Rectal smooth muscle tissue (tissue), 1 donor: ENCODE results near the gene FKBP5.
A peak's percentile ranks its signal among the peaks of the same experiment; 100 is the strongest.
"Not testable (repeated sequence)": the region's sequence is repeated elsewhere in the genome, so short reads cannot be mapped to it uniquely, and the experiment has no call there.

ENCODE experiments used
- H3K27ac ChIP-seq: one replicate; pipeline ENCODE4 v1.7.0; 2013; ENCODE audit warnings: low read depth, low read length, inconsistent platforms
- H3K27me3 ChIP-seq: one replicate; pipeline ENCODE4 v1.7.0; 2013; ENCODE audit warnings: low read length; ENCODE audit not compliant: control insufficient read depth, insufficient read depth
- H3K36me3 ChIP-seq: one replicate; pipeline ENCODE4 v1.7.0; 2013; ENCODE audit warnings: low read length; ENCODE audit not compliant: control insufficient read depth, insufficient read depth
- H3K4me1 ChIP-seq: one replicate; pipeline ENCODE4 v1.7.0; 2013; ENCODE audit warnings: low read length; ENCODE audit not compliant: control insufficient read depth, insufficient read depth
- H3K4me3 ChIP-seq: one replicate; pipeline ENCODE4 v1.7.0; 2013; ENCODE audit warnings: low read length
- H3K9ac ChIP-seq: one replicate; pipeline ENCODE4 v1.7.0; 2013; ENCODE audit warnings: low read length

The FKBP5 gene

DNA sequence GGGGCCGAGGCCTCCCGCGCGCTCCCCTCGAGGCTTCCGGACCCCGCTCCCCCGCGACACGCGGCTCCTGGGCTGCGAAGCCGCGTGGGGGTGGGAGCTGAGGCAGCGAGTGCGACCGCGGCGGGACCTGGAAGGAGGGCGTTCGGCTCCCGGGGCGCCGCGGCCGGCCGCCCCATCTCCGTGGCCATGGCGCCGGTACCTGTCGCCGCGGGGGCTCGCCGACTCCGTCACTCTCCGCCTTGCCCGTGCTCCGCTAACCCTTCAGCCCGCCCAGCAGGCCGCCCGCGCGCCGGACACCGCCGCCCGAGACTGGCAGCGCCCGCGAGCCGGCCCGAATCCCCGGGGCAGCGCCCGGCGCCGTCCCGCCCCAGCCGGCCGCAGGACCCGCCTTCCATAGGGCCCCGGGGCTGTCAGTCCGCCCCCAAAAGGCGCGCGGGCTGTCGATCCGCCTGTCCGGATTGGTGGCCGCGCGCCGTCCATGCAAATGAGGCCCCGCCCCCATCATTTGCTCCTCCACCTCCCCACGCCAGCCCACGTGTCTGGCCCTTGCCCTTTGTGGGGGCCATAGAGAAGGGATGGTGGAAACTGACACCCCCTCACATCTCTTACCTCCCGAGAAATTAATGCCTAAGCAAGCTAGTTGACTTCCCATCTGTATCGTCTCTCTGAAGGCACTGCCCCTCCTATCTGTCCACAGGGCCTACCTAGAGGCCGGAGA lies at the start of gene FKBP5:
Gene FKBP5 (minus strand): TSS at position 311 of the 718 bp plus-strand sequence. CDS start 46,091 bp downstream, outside the sequence.
- no peaks in the 10 kb centered on the region for H3K27me3 ChIP-seq

DNA sequence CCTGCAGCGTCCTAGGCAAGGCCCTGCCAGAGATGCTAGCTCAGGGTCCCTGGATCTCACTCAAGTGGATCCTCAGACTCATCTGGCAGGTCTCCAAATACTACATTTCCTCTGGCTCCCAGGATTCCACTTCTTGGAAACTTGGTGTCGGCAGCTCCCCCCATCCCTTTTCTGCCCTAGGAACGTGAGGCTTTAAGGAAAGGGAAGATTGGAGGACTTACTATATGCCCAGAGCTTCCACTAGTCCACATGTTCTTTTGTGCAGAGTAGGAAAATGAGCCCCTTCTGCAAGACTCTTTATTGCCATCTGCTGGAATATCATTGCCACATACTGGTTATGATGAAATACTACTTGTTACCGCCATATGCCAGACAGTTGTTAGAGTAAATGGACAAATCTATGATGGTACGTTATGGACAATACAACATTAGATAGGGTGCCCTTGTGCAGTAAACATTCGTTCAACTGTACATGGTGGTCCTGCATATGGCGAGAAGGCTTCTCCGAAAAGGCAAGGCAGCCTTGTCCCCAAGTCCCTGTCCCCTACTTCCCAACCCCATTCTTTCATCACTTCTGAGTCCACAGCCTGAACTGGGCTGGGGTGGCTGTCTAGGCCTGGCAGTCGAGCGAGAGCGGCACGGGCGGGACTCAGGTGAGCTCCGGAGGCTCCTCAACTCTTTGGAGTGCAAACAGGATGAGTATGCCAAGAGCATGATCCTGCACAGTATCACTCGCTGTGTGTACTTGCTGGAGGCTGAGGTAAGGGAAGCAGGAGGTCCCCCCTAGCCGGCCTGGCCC lies 48.9 kb upstream of the FKBP5 start:
- peaks cover 3% of the 10 kb centered on the region for H3K4me1 ChIP-seq
- no peak overlapping the region for H3K4me3 ChIP-seq
- no peak overlapping the region for H3K27ac ChIP-seq
- H3K27me3 ChIP-seq, result no peaks in the 10 kb centered on the region
- H3K9ac ChIP-seq, result no peak overlapping the region
- no peaks in the 10 kb centered on the region for H3K36me3 ChIP-seq

More for the DNA sequence above, at the start of gene FKBP5:
- Histone ChIP-seq H3K9ac (peak within 1 kb of the TSS; percentile 91), H3K36me3 (no peaks in the 10 kb centered on the region), H3K27ac (peak within 1 kb of the TSS; percentile 96), H3K4me1 (no peaks in the 10 kb centered on the region), H3K4me3 (peak within 1 kb of the TSS; percentile 98)

DNA sequence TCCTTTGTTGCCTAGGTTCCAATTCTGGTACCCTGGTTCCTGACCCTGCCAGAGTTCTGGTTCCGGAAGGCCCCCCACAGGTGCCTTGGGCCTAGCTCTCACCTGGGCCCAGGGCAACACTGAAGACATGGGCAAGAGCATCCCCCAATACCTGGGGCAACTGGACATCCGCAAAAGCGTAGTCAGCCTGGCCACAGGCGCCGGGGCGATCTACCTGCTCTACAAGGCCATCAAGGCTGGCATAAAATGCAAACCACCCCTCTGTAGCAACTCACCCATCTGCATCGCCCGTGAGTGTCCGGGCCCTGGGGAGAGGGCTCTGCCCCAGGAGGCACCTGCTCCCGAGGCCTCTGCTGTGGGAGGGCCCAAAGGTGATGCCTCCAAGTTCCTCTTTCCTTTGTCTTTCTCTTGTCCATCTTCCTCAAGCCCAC lies 48.3 kb upstream of the FKBP5 start, which contains the start of gene ARMC12:
Gene ARMC12 (plus strand): TSS at position 51 of the 431 bp plus-strand sequence. CDS start 77 bp downstream, at position 128.
- no peak within 1 kb of the TSS for H3K27ac ChIP-seq
- no peak within 1 kb of the TSS for H3K9ac ChIP-seq
- no peak within 1 kb of the TSS for H3K4me3 ChIP-seq
- H3K36me3 ChIP-seq, result no peaks in the 10 kb centered on the region
- peaks cover 9% of the 10 kb centered on the region for H3K4me1 ChIP-seq
- no peaks in the 10 kb centered on the region for H3K27me3 ChIP-seq

DNA sequence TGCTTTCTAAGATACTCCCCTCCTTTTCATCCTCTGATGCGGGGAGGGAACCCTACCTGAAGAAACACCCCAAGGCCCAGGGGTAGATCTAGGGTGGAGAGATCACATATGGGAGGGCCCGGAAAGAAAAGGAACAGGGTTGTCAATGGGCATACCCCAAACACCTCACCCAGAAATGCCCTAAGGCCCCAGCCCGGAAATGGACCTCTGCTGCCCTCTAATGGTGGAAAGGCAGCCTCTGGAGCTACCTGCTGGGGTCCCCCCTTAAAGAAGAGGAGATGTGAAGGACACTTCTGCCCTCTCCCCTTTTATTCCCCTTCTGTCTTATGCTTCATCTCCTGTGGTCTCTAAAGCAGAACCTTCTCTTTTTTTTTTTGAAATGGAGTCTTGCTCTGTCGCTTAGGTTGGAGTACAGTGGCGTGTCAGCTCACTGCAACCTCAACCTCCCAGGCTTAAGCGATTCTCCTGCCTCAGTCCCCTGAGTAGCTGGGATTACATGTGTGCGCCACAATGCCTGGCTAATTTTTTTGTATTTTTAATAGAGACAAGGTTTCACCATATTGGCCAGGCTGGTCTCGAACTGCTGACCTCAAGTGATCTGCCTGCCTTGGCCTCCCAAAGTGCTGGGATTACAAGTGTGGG lies 47.7 kb upstream of the FKBP5 start:
- H3K27ac ChIP-seq, result no peak overlapping the region
- H3K36me3 ChIP-seq, result no peaks in the 10 kb centered on the region
- no peak overlapping the region for H3K9ac ChIP-seq
- no peak overlapping the region for H3K4me3 ChIP-seq
- H3K27me3 ChIP-seq, result no peaks in the 10 kb centered on the region
- H3K4me1 ChIP-seq, result peaks cover 9% of the 10 kb centered on the region

DNA sequence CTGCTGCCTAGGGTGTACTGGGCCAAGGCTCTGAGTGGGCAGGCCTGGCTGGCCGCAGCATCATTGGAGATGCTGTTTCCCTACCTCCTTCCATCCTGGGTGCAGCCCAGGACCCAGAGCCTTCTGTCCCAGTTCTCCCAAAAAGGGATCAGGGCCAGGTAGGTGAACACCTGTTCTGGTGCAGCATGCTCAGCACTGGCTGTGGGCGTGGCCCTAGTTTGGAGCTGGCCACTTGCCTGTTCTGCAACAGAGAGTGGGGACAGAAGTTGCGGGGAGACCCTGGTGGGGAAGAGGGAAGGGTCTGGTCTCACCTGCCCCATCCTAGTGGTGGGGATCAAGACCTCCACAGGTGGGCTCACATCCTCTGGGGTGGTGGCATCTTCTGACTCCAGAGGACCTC lies 46.7 kb upstream of the FKBP5 start:
- Histone ChIP-seq H3K9ac (no peak overlapping the region), H3K36me3 (no peaks in the 10 kb centered on the region), H3K27me3 (no peaks in the 10 kb centered on the region), H3K27ac (no peak overlapping the region), H3K4me1 (peaks cover 12% of the 10 kb centered on the region), H3K4me3 (no peak overlapping the region)

DNA sequence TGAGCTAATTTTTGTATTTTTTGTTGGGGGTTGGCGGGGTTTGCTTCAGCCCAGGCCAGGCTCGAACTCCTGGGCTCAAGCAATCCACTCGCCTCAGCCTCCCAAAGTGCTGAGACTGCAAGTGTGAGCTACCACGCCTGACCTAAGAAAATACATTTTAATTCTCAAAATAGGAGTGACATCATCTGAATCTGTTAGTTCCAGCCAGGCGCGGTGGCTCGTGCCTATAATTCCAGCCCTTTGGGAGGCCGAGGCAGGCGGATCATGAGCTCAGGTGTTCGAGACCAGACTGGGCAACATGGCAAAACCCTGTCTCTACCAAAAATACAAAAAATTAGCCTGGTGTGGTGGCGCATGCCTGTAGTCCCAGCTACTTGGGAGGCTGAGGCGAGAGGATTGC lies 45.6 kb upstream of the FKBP5 start:
- not testable (repeated sequence) for H3K4me3 ChIP-seq, H3K9ac ChIP-seq, H3K27me3 ChIP-seq, H3K36me3 ChIP-seq, H3K27ac ChIP-seq
- H3K4me1 ChIP-seq, result peaks cover 12% of the 10 kb centered on the region

DNA sequence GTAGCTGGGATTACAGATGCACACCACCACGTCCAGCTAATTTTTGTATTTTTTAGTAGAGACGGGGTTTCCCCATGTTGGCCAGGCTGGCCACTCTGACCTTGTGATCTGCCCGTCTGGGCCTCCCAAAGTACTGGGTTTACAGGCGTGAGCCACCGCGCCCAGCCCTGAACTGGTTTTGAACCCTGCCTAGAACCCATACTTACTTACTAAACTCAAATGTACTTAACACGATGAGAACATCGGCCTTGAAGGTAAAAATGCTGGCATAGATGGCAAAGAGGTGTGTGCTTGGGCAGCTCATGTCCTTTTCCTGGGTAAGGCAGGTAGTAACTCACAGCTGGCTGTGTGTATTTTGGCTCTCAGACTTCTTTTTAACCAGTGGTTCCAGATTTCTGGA lies 44.9 kb upstream of the FKBP5 start:
- Histone ChIP-seq H3K9ac (no peak overlapping the region), H3K36me3 (no peaks in the 10 kb centered on the region), H3K4me1 (peaks cover 19% of the 10 kb centered on the region), H3K4me3 (no peak overlapping the region), H3K27me3 (no peaks in the 10 kb centered on the region), H3K27ac (no peak overlapping the region)

DNA sequence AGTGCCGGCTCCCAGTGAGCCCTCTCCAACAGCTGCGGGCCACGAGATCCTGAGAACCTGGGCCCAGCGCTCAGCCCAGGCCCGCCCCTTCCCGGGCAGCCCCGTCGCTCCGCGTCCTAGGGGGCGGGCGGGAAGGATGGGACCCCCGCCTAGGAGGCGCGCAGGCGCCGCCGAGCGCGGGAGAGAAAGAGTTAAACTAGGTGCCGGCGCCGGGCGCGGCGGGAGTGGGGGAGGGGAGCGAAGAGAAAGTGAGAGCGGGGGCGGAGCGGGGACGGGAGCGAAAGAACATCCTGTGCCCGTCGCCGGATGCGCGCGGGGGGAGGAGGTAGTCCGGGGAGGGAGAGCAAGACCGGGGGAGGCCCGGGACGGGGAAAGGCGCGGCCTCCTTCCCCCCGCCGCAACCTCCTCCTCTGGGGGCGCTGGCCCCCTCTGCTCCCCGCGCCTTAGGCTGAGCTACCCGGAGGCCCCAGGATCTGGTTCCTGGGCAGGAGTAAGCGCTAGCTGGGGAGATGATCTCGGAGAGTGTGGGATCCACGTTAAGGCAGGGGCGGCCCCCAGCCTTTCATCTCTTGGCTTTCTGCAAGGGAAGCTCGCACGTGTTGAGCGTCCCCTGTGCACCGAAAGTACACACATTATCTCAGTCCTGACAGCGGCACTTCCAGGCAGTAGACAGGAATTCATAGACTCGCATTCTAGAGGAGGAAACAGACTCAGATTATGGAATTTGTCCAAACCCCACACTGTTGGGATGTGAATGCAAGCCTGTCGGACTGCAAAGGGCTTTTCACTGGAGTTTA lies 43.2 kb upstream of the FKBP5 start:
- H3K4me3 ChIP-seq, result peak overlapping the region; percentile 70
- H3K4me1 ChIP-seq, result peaks cover 30% of the 10 kb centered on the region

DNA sequence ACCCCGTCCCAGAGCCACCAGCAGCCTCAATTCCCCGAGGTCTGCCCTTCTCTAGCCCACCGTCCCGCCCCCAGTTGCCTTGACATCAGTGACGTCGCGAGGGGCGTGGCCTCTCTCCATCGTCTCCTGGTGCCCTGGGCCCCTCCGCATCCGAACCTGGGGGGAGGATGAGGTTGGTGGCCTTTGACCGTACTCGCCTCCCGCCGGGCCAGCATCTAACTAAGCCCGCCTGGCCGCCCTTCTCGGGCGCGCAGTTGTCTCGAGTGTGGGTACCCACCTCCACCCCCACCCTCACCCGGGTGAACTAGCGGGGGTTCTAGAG lies 42.7 kb upstream of the FKBP5 start:
- H3K36me3 ChIP-seq, result no peaks in the 10 kb centered on the region
- peaks cover 36% of the 10 kb centered on the region for H3K4me1 ChIP-seq
- H3K27ac ChIP-seq, result peak overlapping the region; percentile 100

More for the DNA sequence above, 43.2 kb upstream of the FKBP5 start:
- Histone ChIP-seq H3K36me3 (no peaks in the 10 kb centered on the region), H3K9ac (peak overlapping the region; percentile 78), H3K27ac (peak overlapping the region; percentile 100), H3K27me3 (no peaks in the 10 kb centered on the region)

DNA sequence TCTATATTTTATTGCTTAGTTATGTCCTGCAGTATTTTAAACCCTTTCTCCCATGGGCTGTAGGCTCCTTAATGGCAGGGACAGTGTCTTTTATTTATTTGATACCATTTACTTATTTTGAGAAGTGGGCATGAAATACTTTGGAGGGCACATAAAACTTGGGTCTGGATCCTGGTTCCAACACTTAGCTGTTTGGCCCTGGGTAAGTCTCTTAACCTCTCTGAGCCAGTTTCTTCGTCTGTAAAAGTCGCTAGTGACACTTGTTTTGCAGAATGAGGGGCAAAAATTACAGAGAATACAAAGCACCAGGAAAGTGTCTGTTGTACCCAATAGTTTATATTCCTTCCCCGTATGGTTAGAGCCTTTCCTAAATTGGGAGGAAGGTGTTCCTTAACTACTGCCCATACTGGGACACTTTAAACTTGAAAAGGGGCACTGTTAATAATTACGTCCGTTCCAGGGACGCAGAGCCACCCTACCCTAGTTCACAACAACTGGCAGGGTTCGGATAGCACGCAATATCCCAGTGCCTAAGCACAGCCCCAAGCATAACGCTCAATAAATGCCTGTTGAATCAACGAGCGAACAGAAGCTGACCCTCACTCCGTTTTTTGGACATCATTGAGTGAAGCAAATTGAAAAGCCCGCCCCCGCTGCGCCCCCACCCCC lies 42.2 kb upstream of the FKBP5 start:
- no peaks in the 10 kb centered on the region for H3K27me3 ChIP-seq
- no peaks in the 10 kb centered on the region for H3K36me3 ChIP-seq
- H3K9ac ChIP-seq, result peak overlapping the region; percentile 33
- H3K4me1 ChIP-seq, result peaks cover 41% of the 10 kb centered on the region
- H3K4me3 ChIP-seq, result peak overlapping the region; percentile 58
- peak overlapping the region; percentile 100 for H3K27ac ChIP-seq

More for the DNA sequence above, 42.7 kb upstream of the FKBP5 start:
- Histone ChIP-seq H3K9ac (peak overlapping the region; percentile 78), H3K27me3 (no peaks in the 10 kb centered on the region), H3K4me3 (peak overlapping the region; percentile 70)

DNA sequence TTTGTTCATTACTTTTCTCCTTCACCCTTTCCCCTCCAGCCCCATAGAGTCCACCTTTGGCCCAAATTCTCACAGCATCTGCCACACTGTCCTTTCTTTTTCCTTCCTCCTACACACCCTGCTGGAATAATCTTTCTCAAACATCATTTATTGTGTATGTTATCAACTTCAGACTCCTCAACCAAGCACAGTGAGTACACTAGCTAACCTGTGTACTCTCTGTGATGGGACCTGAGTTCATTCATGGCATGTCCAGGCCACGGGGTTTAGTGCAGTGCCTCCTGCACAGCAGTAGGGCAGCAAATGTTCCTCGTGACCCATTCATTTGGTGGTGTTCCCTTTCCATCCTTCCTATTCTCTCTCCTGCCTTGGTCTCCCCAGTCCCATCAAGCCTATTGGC lies 41.0 kb upstream of the FKBP5 start:
- H3K36me3 ChIP-seq, result no peaks in the 10 kb centered on the region
- H3K9ac ChIP-seq, result no peak overlapping the region
- no peak overlapping the region for H3K4me3 ChIP-seq
- peaks cover 50% of the 10 kb centered on the region for H3K4me1 ChIP-seq
- peak overlapping the region; percentile 100 for H3K27ac ChIP-seq
- H3K27me3 ChIP-seq, result no peaks in the 10 kb centered on the region
